ENCODE results near the gene PRSS58. TPM values are rescaled to one million over a fixed set of nuclear protein-coding genes. Genes with fewer than 3 reads are reported as not detected.
A peak's percentile ranks its signal among the peaks of the same experiment; 100 is the strongest.

The PRSS58 gene
- total RNA-seq, 1 donor from 2014 or later = not detected

DNA sequence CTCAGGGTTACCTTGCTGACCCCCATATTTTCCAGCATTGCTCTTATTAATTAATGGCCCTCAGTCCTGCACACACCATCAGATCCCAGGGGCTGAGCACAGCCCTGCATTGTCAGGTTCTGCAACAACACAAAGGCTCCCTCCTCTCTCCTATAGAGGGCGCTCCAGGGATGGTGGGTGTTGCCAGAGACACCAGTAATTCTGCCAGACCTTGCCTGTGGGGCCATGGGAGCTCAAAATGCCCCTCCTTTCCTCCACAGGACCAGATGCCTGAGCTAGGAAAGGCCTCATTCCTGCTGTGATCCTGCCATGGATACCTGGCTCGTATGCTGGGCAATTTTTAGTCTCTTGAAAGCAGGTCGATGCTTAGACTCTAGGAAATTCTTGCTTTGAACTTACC, 42.8 kb upstream of the PRSS58 start:
- TF ChIP-seq, protein P1, sequence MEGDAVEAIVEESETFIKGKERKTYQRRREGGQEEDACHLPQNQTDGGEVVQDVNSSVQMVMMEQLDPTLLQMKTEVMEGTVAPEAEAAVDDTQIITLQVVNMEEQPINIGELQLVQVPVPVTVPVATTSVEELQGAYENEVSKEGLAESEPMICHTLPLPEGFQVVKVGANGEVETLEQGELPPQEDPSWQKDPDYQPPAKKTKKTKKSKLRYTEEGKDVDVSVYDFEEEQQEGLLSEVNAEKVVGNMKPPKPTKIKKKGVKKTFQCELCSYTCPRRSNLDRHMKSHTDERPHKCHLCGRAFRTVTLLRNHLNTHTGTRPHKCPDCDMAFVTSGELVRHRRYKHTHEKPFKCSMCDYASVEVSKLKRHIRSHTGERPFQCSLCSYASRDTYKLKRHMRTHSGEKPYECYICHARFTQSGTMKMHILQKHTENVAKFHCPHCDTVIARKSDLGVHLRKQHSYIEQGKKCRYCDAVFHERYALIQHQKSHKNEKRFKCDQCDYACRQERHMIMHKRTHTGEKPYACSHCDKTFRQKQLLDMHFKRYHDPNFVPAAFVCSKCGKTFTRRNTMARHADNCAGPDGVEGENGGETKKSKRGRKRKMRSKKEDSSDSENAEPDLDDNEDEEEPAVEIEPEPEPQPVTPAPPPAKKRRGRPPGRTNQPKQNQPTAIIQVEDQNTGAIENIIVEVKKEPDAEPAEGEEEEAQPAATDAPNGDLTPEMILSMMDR (IDR thresholded peaks at IDR 0.05; ENCODE audit: unreplicated experiment) = peak; percentile 37
- Mint-ChIP-seq H3K9me3 (ENCODE audit: low read depth) (no peaks in the 10 kb centered on the region), H3K4me3 (ENCODE audit: low read depth) (no peak overlapping the region), H3K4me1 (ENCODE audit: low read depth) (no peaks in the 10 kb centered on the region), H3K27me3 (peaks cover 12% of the 10 kb centered on the region), H3K27ac (no peak overlapping the region), H3K36me3 (ENCODE audit: insufficient read depth) (no peaks in the 10 kb centered on the region)
- DNase-seq (ENCODE audit: low spot score, unreplicated experiment) = no peak

GRCh38 chr7:142299237-142299781, 41.5 kb upstream of the PRSS58 start:
- DNase-seq (ENCODE audit: low spot score, unreplicated experiment) = no peak
- no peak overlapping the region for H3K27ac Mint-ChIP-seq
- H3K4me3 Mint-ChIP-seq (ENCODE audit: low read depth) = no peak overlapping the region
- no peaks in the 10 kb centered on the region for H3K36me3 Mint-ChIP-seq (ENCODE audit: insufficient read depth)
- H3K27me3 Mint-ChIP-seq = peaks cover 12% of the 10 kb centered on the region
- H3K9me3 Mint-ChIP-seq (ENCODE audit: low read depth) = no peaks in the 10 kb centered on the region
- H3K4me1 Mint-ChIP-seq (ENCODE audit: low read depth) = no peaks in the 10 kb centered on the region
- TF ChIP-seq, protein P1 (IDR thresholded peaks at IDR 0.05; ENCODE audit: unreplicated experiment) = no peak

DNA sequence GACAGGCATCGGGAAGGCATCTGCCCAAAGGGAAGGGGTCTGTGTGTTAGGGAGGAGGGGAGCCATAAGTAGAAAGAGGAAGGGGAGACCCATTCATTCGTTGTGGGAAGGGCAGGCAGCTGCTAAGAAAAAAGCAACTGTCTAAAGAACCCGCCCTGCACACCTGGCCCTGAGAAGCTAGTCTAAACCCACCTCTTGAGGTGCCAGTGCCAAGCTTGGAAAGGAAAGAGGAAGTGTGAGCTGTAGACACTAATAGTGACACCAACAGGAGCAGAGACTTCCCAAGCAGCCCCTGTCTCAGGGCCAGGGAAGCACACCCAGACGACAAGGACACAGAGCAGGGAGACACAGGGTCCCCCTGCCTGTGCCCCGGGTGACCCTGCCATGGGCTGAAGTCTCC, 40.8 kb upstream of the PRSS58 start:
- Mint-ChIP-seq H3K4me1 (ENCODE audit: low read depth) (no peaks in the 10 kb centered on the region), H3K4me3 (ENCODE audit: low read depth) (no peak overlapping the region), H3K27ac (no peak overlapping the region), H3K9me3 (ENCODE audit: low read depth) (no peaks in the 10 kb centered on the region), H3K36me3 (ENCODE audit: insufficient read depth) (no peaks in the 10 kb centered on the region), H3K27me3 (peaks cover 10% of the 10 kb centered on the region)
- TF ChIP-seq, protein P1 (IDR thresholded peaks at IDR 0.05; ENCODE audit: unreplicated experiment) = no peak
- no peak for DNase-seq (ENCODE audit: low spot score, unreplicated experiment)

DNA sequence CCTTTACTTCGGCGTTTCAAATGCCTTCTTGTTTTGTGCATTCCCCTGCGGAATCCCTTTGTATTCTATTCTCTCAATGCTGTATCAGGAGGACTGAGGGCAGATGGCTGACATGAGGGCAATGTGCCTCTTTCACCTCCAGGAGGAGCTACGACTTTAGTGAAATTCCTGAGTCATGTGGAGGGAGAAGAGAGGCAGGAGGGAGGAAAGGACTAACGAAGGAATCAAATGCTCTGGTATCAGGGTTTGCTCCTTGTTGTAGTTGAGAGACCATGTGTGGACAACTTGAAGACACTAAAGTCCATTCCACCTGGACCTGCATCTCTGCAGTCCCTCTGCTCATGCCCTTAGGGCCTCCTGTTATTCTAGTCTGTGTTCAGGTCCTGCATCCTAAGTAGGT, 40.2 kb upstream of the PRSS58 start:
- no peaks in the 10 kb centered on the region for H3K9me3 Mint-ChIP-seq (ENCODE audit: low read depth)
- TF ChIP-seq, protein P1 (IDR thresholded peaks at IDR 0.05; ENCODE audit: unreplicated experiment) = peak; percentile 41
- H3K36me3 Mint-ChIP-seq (ENCODE audit: insufficient read depth) = no peaks in the 10 kb centered on the region
- no peak overlapping the region for H3K27ac Mint-ChIP-seq
- no peak for DNase-seq (ENCODE audit: low spot score, unreplicated experiment)
- no peaks in the 10 kb centered on the region for H3K4me1 Mint-ChIP-seq (ENCODE audit: low read depth)
- H3K4me3 Mint-ChIP-seq (ENCODE audit: low read depth) = no peak overlapping the region
- peaks cover 8% of the 10 kb centered on the region for H3K27me3 Mint-ChIP-seq

- TF ChIP-seq, protein P1 (IDR thresholded peaks at IDR 0.05; ENCODE audit: unreplicated experiment) = no peak
- no peak overlapping the region for H3K4me3 Mint-ChIP-seq (ENCODE audit: low read depth)
- H3K27ac Mint-ChIP-seq = no peak overlapping the region
- H3K4me1 Mint-ChIP-seq (ENCODE audit: low read depth) = no peaks in the 10 kb centered on the region
- peaks cover 16% of the 10 kb centered on the region for H3K9me3 Mint-ChIP-seq (ENCODE audit: low read depth)
- DNase-seq (ENCODE audit: low spot score, unreplicated experiment) = no peak
- peaks cover 6% of the 10 kb centered on the region for H3K27me3 Mint-ChIP-seq
- no peaks in the 10 kb centered on the region for H3K36me3 Mint-ChIP-seq (ENCODE audit: insufficient read depth)
Observed at GRCh38 chr7:142280263-142280662, 22.4 kb upstream of the PRSS58 start.
